Body of pancreas (tissue), 4 donors: ENCODE measurements around the gene INPP5D.

Experiments
- POLR2A ChIP-seq, 3 donors: fragments of 450-650 bp; IDR thresholded peaks; one replicate each; pipeline ENCODE4 v1.6.1; 2016; ENCODE audit warnings: antibody characterized with exemption in 3 of 3, mild to moderate bottlenecking in 2 of 3
- TF ChIP-seq, protein P1 (sequence below), 7 experiments: fragments of 450-650 bp in 4 of 7; fragments of 200-600 bp in 3 of 7; sonication (generic) in 3 of 7; IDR thresholded peaks; one replicate each; pipeline ENCODE4 v1.5.1; 2016 to 2019; ENCODE audit warnings: antibody characterized with exemption in 7 of 7

DNA sequence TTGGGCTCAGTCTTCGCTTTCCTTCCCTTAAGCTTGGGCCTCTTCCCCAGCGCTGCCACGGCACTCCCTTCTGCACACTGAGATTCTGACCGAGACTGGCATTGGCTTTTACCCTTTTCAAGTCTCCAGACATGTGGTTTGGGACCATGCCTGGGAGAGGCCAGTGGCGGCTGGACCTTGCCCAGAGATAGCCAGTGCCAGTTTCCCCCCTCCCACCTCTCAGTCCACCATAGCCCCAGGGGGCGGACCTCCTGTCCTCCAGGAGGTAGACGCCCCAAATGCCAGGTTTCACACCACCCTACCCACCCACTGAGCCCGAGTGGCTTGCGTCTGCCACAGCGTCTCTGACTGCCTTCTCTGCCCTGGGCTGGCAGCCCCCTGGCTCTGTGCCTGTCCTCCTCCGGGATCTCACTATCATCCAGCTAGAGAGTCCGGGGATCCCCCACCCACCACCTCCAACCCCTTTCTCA, 47.7 kb downstream of the INPP5D start:
- TF ChIP-seq, protein P1, sequence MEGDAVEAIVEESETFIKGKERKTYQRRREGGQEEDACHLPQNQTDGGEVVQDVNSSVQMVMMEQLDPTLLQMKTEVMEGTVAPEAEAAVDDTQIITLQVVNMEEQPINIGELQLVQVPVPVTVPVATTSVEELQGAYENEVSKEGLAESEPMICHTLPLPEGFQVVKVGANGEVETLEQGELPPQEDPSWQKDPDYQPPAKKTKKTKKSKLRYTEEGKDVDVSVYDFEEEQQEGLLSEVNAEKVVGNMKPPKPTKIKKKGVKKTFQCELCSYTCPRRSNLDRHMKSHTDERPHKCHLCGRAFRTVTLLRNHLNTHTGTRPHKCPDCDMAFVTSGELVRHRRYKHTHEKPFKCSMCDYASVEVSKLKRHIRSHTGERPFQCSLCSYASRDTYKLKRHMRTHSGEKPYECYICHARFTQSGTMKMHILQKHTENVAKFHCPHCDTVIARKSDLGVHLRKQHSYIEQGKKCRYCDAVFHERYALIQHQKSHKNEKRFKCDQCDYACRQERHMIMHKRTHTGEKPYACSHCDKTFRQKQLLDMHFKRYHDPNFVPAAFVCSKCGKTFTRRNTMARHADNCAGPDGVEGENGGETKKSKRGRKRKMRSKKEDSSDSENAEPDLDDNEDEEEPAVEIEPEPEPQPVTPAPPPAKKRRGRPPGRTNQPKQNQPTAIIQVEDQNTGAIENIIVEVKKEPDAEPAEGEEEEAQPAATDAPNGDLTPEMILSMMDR (IDR thresholded peaks at IDR 0.05) = no peak
- no peak for TF ChIP-seq POLR2A (IDR thresholded peaks at IDR 0.05)
